Measurements from ENCODE around the gene CROT. TPM values are rescaled to one million over a fixed set of nuclear protein-coding genes. Genes with fewer than 3 reads are reported as not detected.

Gene CROT
- total RNA-seq, 1 donor from 2014 or later: 53.4 TPM

- H3K9ac ChIP-seq: no peak overlapping the region
- H3K4me3 Mint-ChIP-seq: no peak overlapping the region
- no peak overlapping the region for H3K27ac Mint-ChIP-seq
- no peaks in the 10 kb centered on the region for H3F3A ChIP-seq (ENCODE audit: low read depth)
- no peak overlapping the region for H3K27ac ChIP-seq
- no peaks in the 10 kb centered on the region for H3K79me2 ChIP-seq (ENCODE audit: low read depth)
- H4K20me1 ChIP-seq (ENCODE audit: low read depth): no peaks in the 10 kb centered on the region
- TF ChIP-seq CTCF (IDR thresholded peaks at IDR 0.05) (no peak), EZH2phosphoT487 (IDR thresholded peaks at IDR 0.05) (no peak), EZH2 (IDR thresholded peaks at IDR 0.05) (no peak)
- no peak overlapping the region for H2AFZ ChIP-seq (replicated peaks)
- no peaks in the 10 kb centered on the region for H3K9me3 ChIP-seq (ENCODE audit: low read depth)
- no peaks in the 10 kb centered on the region for H3K27me3 Mint-ChIP-seq (ENCODE audit: insufficient read depth, low read depth)
- H3K27me3 ChIP-seq: no peaks in the 10 kb centered on the region
- peaks cover 18% of the 10 kb centered on the region for H3K36me3 Mint-ChIP-seq
- no peak overlapping the region for H3K4me3 ChIP-seq
- peaks cover 22% of the 10 kb centered on the region for H3K36me3 ChIP-seq
- H3K4me1 ChIP-seq: no peaks in the 10 kb centered on the region
- no peaks in the 10 kb centered on the region for H3K4me1 Mint-ChIP-seq
- H3K9me3 Mint-ChIP-seq: peaks cover 11% of the 10 kb centered on the region
- no peak for DNase-seq (ENCODE audit: low spot score)
- no peak overlapping the region for H3K4me2 ChIP-seq
Observed at GRCh38 chr7:87380905-87381304, 35.4 kb downstream of the CROT start.

DNA sequence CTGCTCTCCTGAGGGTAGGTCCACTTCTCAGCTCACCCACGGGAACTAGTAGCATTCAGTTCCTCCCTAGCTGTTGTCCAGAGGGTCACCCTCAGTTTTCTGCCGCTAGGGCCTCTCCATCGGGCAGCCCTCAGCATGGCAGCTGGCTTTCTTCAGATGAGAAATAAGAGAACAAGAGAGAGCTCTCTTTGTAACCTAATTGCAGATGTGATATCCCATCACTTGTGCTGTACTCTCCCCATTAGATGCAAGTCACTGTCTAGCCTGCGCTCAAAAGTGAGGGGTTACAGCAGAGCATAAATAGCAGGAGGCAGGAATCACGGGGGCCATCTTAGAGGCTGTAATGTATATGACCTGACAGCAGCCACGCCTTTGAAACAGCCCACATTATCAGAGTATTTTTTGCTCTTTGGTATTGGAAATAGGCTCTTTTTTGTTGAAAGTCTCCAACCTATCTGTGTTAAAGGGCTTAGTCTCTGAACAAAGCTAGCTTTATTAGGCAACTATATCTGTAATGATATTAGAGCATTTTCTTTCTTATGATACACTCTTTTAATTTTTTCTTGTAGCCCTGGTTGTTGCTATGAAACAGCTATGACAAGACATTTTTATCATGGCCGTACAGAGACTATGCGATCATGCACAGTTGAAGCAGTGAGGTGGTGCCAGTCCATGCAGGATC, 45.7 kb downstream of the CROT start:
- H3K27ac ChIP-seq: no peak overlapping the region
- H3K27me3 ChIP-seq: no peaks in the 10 kb centered on the region
- Mint-ChIP-seq H3K27ac (no peak overlapping the region), H3K4me1 (no peaks in the 10 kb centered on the region), H3K36me3 (peaks cover 26% of the 10 kb centered on the region), H3K9me3 (peaks cover 5% of the 10 kb centered on the region), H3K4me3 (no peak overlapping the region), H3K27me3 (ENCODE audit: insufficient read depth, low read depth) (no peaks in the 10 kb centered on the region)
- no peak for DNase-seq (ENCODE audit: low spot score)
- H3K9me3 ChIP-seq (ENCODE audit: low read depth): no peaks in the 10 kb centered on the region
- H3K79me2 ChIP-seq (ENCODE audit: low read depth): no peaks in the 10 kb centered on the region
- no peak overlapping the region for H3K4me2 ChIP-seq
- H3F3A ChIP-seq (ENCODE audit: low read depth): no peaks in the 10 kb centered on the region
- H3K4me3 ChIP-seq: no peak overlapping the region
- no peaks in the 10 kb centered on the region for H3K4me1 ChIP-seq
- peaks cover 14% of the 10 kb centered on the region for H3K36me3 ChIP-seq
- no peak overlapping the region for H2AFZ ChIP-seq (replicated peaks)
- TF ChIP-seq EZH2 (IDR thresholded peaks at IDR 0.05) (no peak), CTCF (IDR thresholded peaks at IDR 0.05) (no peak), EZH2phosphoT487 (IDR thresholded peaks at IDR 0.05) (no peak)
- H3K9ac ChIP-seq: no peak overlapping the region
- H4K20me1 ChIP-seq (ENCODE audit: low read depth): no peaks in the 10 kb centered on the region

- Mint-ChIP-seq H3K36me3 (peaks cover 13% of the 10 kb centered on the region), H3K27ac (no peak overlapping the region), H3K4me3 (no peak overlapping the region), H3K4me1 (no peaks in the 10 kb centered on the region), H3K9me3 (peaks cover 5% of the 10 kb centered on the region), H3K27me3 (ENCODE audit: insufficient read depth, low read depth) (no peaks in the 10 kb centered on the region)
- Histone ChIP-seq H3K4me2 (no peak overlapping the region), H3F3A (ENCODE audit: low read depth) (no peaks in the 10 kb centered on the region), H3K4me3 (no peak overlapping the region), H3K79me2 (ENCODE audit: low read depth) (no peaks in the 10 kb centered on the region), H3K27me3 (no peaks in the 10 kb centered on the region), H3K27ac (no peak overlapping the region), H4K20me1 (ENCODE audit: low read depth) (no peaks in the 10 kb centered on the region), H2AFZ (replicated peaks) (no peak overlapping the region), H3K9me3 (ENCODE audit: low read depth) (no peaks in the 10 kb centered on the region), H3K36me3 (peaks cover 14% of the 10 kb centered on the region), H3K4me1 (no peaks in the 10 kb centered on the region), H3K9ac (no peak overlapping the region)
- TF ChIP-seq CTCF (IDR thresholded peaks at IDR 0.05) (no peak), EZH2phosphoT487 (IDR thresholded peaks at IDR 0.05) (no peak), EZH2 (IDR thresholded peaks at IDR 0.05) (no peak)
- DNase-seq (ENCODE audit: low spot score): no peak
Observed at GRCh38 chr7:87395442-87396020, 50.1 kb downstream of the CROT start.

Data from neural progenitor cell (in vitro differentiated cells).